Erythroblast (primary cell): ENCODE results near the gene SOX8.

ENCODE experiments used
- GATA1 ChIP-seq: IDR thresholded peaks from 2 replicates; pipeline ENCODE4 v1.6.1; 2011; ENCODE audit warnings: low read depth, mild to moderate bottlenecking, control low read depth, low read length, moderate library complexity
- POLR2A ChIP-seq: IDR thresholded peaks from 2 replicates; pipeline ENCODE4 v1.6.1; 2011; ENCODE audit warnings: mild to moderate bottlenecking, low read length

GRCh38 chr16:937723-938122 is 43.8 kb upstream of the SOX8 start:
- TF ChIP-seq POLR2A: no peak
- TF ChIP-seq GATA1: no peak
